NOMO-1 (cell line): ENCODE results near the gene LIX1L.

Source experiments
- DNase-seq, 2 experiments: peaks; one replicate each; lab custom pipeline; 2025; ENCODE audit not compliant: unreplicated experiment in 2 of 2; lab: John Stamatoyannopoulos, UW

The LIX1L gene

GRCh38 chr1:145957443-145958319, at the start of gene LIX1L:
TSS of gene LIX1L (minus strand) at chr1:145958017. CDS start at chr1:145957927, 90 bp downstream.
- DNase-seq = peak; percentile 82 to 90

- DNase-seq = no peak
Observed at GRCh38 chr1:146001709-146002108, 43.9 kb upstream of the LIX1L start.

DNA sequence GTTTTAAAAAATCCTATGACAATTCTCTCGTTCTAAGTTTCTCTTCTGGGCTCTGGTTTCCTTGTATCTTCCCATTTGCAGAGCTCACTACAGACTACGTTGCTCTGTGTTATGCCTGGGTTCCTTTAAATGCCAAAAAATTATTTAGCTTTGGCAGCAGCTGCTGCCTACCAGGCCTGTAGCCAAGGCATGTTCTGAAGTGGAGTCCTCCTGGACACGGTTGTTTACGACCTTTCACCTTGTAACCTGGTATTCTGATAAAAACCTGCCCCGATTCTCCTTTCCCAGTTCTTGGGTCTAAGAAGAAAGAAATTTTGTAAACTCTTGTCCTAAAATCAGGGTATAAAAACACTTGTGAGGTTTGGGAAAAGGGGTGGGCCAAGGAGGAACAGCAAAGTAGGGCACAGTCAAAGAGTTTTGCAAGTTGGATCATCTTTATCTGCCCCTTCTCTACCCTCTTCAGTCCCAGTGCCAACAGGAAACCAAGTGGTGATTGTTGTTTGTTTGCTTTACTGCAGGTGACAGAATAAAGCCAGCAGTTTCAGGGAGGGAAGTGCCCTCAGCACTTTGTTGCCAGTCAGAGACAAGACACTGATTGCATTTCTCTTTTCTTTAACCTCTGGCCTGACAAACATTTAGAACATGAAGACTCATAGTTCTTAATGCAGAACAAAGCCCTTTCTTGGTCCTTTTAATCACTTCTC, 41.7 kb upstream of the LIX1L start:
- DNase-seq = no peak

DNA sequence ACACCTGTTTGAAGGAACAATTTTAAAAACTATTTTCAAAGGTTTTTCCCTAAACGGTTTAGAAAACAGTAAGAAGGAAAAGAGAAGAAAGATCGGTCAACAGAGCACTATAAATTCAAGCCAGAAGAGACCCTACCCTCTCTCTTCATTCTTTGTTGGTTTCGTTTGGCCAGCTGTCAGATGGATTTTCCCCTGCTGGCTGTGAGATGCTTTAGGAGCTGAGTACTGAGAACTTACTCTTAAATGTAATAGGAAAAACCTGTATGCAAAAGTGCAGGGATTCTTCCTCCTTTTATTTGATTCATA, 39.9 kb upstream of the LIX1L start:
- no peak for DNase-seq

- DNase-seq = peak; percentile 21 to 61
Observed at GRCh38 chr1:145997016-145997717, 39.4 kb upstream of the LIX1L start.

DNA sequence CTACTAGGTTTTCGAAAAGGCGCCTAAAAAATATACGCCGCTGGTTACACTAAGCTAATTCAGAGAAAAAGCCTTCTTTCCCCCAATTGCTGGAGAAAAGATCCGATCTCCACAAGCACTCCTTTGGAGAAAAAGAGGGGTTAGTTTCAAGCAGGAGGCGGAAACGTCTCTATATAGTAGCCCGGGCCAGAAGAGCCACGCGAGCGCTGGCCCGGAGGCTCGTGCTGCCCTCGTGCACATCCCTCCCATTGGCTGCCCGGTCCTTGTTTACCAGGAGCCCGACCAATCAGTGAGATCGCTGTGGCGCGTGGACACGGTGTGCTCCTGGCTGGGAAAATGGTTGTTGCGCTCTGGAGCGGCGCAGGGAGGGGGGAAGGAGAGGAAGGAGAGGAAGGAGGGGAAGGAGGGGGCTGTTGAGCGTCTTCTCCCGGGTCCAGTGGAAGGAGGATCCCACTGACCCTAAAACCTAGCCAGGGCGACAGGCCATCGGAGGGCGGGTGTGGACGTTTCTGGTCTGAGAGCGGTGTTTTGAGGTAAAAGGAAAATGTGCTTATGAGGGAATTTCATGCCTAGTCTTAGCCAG, 38.7 kb upstream of the LIX1L start, which contains the start of gene TXNIP:
TXNIP (minus strand) TSS at position 147 of the 583 bp plus-strand sequence. CDS start 313 bp downstream, outside the sequence.
- DNase-seq = peak; percentile 94 to 95

GRCh38 chr1:145995964-145996432, 38.2 kb upstream of the LIX1L start:
- no peak for DNase-seq

DNA sequence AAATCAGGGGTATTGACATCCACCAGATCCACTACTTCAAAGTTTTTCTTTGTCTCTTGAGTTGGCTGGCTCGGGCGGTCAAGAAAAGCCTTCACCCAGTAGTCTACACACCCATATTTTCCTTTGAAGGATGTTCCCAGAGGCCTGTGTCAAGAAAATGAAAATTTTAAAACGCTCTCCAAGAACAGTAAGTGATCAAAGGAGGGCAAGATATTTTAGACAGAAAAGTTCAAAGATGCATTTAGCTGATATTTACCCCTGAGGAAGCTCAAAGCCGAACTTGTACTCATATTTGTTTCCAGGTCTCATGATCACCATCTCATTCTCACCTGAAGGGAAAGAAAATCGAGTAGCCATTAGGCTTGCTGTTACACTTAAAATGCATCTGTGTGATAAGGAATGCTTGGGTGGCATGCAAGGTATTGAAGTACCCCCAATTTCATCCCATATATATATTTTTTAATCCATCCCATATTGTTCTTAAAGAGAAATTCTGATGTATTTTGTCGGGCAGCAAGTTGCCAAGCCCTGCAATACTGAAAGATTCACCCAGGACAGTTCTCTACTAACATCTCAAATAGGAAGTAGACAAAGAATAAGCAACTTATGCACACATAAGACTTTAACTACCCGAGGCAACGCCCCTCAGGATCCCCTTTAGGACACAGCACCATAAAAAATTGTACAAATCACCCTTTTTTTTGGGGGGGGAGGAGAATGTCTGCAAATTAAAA, 37.5 kb upstream of the LIX1L start:
- DNase-seq = peak in 1 of 2 experiments; percentile 21

GRCh38 chr1:145994391-145995120, 36.7 kb upstream of the LIX1L start:
- peak; percentile 27 to 55 for DNase-seq

- no peak for DNase-seq
Observed at GRCh38 chr1:145993618-145994390, 36.0 kb upstream of the LIX1L start.

DNA sequence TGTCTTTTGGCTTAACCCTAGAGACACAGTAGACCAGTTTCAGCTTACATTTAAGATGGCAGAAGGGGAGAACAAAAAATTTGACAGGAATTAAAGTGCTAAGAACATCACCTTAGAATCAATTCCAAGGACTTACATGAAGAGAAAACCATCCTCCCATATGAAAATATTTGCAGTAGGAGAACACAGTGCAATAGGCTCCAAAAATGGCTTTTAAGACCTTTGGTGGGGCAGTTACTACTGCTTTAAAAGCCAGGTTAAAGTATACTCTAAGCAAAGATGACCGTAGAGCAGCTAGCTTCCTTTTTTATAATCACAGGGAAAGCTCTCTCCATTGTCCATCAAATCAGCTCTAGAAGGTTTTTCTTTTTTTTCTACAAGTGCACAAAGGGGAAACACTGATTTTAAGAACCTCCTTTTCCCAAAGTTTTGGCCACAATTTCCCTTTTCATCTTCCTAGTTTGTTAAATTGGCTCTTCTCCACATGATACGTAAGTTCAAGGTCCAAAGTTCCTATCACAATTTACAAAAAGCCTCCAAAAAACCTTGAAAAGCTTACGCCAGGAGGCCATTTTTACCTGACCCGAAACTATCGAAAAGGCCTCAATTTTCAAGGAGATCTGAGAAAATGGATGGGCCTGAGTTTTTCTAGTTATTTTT, 35.3 kb upstream of the LIX1L start:
- DNase-seq = no peak

- no peak for DNase-seq
Observed at GRCh38 chr1:145992502-145992936, 34.7 kb upstream of the LIX1L start.

DNA sequence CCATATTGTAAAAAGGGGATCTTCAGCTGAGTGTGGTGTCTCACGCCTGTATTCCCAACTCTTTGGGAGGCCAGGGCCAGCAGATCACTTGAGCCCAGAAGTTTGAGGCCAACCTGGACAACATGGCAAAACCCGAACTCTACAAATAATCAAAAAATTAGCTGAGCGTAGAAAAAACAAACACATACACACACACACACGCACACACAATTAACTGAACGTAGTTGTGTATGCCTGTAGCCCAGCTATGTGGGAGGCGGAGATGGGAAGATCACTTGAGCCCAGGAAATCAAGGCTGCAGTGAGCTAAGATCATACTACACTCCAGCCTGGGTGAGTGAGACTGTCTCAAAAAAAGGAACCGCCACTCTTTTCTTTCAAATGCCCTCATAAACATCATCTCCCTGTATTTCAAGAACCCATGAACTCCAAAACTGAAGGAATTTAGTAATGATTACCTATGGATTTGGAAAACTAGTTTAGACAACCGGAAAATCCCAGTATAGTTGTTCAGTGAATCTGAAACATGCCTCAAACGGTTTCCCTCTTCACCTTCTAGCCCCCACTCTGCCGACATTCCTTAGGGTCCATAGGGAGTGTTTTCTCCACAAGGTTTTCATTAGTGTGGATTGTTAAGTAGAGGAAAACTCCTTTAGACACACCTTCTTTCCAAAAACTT, 34.1 kb upstream of the LIX1L start:
- DNase-seq = no peak

DNA sequence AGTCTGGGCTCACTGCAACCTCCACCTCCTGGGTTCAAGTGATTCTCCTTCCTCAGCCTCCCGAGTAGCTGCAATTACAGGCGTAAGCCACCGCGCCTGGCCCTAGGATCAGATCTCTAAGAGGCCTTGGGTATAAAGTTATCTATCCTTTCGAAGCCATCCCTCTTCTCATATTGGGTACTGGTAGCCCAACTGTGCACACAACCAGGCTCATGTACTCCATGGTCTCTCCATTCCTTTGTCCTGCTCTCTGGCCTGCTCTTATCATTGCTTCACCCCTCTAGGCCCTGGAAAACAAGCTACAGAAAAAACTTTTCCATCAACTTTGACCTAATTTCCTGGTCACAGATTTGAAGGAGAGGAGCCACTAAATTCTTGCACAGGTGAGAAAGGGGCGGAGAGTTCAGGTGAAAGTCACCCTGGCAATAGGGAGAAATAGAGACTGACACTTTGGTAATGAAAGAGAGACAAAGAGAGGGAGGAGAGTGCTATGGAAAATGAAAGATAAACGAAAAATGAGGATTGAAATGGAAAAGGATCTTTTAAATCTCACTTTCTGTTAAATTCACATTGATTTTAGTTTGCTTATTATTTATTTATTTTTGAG, 32.5 kb upstream of the LIX1L start:
- DNase-seq = no peak

- no peak for DNase-seq
Observed at GRCh38 chr1:145988773-145989172, 31.0 kb upstream of the LIX1L start.

DNA sequence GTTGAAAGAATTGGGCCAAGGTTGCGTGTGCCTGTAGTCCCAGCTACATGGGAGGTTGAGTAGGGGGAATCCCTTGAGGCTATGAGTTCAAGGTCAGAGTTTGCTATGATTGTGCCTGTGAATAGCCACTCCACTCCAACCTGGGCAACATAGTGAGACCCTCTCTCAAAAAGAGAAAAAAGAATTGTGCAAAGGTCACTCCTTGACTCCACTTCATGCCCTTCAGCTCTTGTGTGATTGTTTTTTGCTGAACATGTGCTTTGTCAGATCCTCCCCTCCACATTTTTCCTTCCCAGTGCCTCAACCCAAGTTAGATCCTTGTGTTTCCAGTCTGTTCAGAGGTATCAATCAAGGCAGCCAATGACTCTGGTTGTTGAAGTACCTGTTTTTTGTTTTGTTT, 30.1 kb upstream of the LIX1L start:
- DNase-seq = no peak

DNA sequence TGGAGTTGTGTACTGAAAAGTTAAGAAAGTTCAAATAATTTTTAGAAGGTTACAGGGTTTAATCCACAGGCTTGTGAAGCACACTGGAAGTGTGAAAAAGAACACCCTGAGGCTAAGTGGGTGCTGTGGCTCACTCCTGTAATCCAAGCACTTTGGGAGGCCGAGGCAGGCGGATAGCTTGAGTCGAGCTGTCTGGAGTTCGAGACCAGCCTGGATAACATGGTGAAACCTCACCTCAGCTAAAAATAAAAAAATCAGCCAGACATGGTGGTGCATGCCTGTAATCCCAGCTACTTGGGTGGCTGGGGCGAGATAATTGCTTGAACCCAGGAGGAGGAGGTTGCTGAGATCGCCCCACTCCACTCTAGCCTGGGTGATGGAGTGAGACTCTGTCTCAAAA, 28.7 kb upstream of the LIX1L start:
- DNase-seq = no peak
